Progenitor cell of endocrine pancreas (in vitro differentiated cells): Measurements from ENCODE around the gene MRPL30. TPM values are rescaled to one million over a fixed set of nuclear protein-coding genes. Genes with fewer than 3 reads are reported as not detected.
A peak's percentile ranks its signal among the peaks of the same experiment; 100 is the strongest.
"Not testable (repeated sequence)": the region's sequence is repeated elsewhere in the genome, so short reads cannot be mapped to it uniquely, and the experiment has no call there.

ENCODE experiments used
- DNase-seq: peaks from one replicate; pipeline ENCODE4 v3.0.0; 2021; ENCODE audit warnings: low spot score; ENCODE audit not compliant: unreplicated experiment
- H3K27ac Mint-ChIP-seq: 2 replicates; pipeline ENCODE4 v1.8.0; 2021; ENCODE audit warnings: mild to moderate bottlenecking, moderate library complexity, mixed read lengths
- H3K27me3 Mint-ChIP-seq: 2 replicates; pipeline ENCODE4 v1.8.0; 2021; ENCODE audit warnings: mixed read lengths
- H3K36me3 Mint-ChIP-seq: 2 replicates; pipeline ENCODE4 v1.8.0; 2022; ENCODE audit warnings: mixed read lengths; ENCODE audit not compliant: insufficient read depth
- H3K4me1 Mint-ChIP-seq: 2 replicates; pipeline ENCODE4 v1.8.0; 2021; ENCODE audit warnings: low read depth, mixed read lengths
- H3K4me3 Mint-ChIP-seq: 2 replicates; pipeline ENCODE4 v1.8.0; 2021; ENCODE audit warnings: low read depth, mild to moderate bottlenecking, moderate library complexity, mixed read lengths
- H3K9me3 Mint-ChIP-seq: 2 replicates; pipeline ENCODE4 v1.8.0; 2021; ENCODE audit warnings: low read depth, mixed read lengths
- long read RNA-seq: library from polyadenylated mRNA; unstranded; transcript quantifications from one replicate; pipeline ENCODE4 v2.0.0, GENCODE V29; 2020
- total RNA-seq: library from RNA; stranded (reverse); gene quantifications from 2 replicates; pipeline ENCODE4 v1.2.1, GENCODE V29; 2021
- TF ChIP-seq, protein P1 (sequence below): fragments of 200-600 bp; sonication (generic); IDR thresholded peaks from one replicate; pipeline ENCODE4 v1.5.0; 2021; ENCODE audit warnings: antibody characterized with exemption, mild to moderate bottlenecking; ENCODE audit not compliant: unreplicated experiment

The MRPL30 gene
- total RNA-seq = 32.6 and 37.3 TPM in 2 replicates
- long read RNA-seq, transcript MRPL30-201 (6 exons, 2,605 nt) = major isoform, 25 of 30 reads
- long read RNA-seq, partial matches to known transcripts = 1 of 30 reads
- long read RNA-seq, other reads (novel, unspliced or antisense) = 3 of 30 reads

DNA sequence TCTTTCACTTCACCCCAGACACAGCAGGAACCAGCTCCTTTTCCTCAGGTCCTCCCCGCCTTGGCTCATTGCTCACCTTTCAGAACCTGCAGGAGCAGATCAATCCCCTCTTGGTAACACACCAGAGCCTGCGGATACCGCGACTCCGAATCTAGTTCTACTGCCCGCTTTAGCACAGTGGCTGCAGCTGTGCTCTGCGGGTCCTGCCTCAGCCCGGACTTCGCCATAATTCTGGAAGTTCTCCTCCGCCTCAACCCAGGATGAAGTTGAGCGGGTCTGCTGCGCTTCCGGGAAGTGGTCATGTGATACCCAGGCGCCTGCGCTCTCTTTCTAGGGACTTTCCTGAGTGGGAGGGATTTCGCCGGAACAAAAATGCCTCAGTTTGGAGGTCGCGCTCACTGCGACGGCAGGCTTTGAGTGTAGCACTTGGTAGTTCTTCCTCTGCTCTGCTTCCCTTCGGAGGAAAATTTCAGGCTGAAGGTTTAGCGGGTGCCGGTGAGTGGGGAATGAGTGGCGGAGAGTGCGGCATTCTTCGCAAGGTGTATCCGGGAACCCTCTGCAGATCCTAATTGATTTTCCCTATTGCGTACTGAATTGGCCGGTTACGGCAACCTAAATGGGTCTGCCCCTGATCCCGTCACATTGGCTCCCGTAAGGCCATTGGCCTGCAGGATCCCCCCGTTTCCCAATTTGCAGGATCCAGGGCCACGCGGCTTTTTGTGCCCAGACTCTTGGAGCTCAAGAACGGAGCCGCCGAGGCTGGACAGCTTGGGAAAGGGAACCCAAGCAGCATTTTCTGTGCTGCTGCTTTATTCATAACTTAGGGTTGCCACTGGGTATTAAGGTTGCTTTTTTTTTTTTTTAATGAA lies at the start of gene MRPL30, which contains the start of gene MITD1:
Gene MRPL30, plus strand, starts transcription at position 430 of the 869 bp plus-strand sequence. CDS start 5,020 bp downstream, outside the sequence.
Gene MITD1, minus strand, starts transcription at position 304 of the 869 bp plus-strand sequence. Its CDS starts 77 bp downstream, at position 227.
- peak within 1 kb of the TSS; percentile 97 for H3K27ac Mint-ChIP-seq
- no peaks in the 10 kb centered on the region for H3K9me3 Mint-ChIP-seq
- no peaks in the 10 kb centered on the region for H3K36me3 Mint-ChIP-seq
- TF ChIP-seq, protein P1, sequence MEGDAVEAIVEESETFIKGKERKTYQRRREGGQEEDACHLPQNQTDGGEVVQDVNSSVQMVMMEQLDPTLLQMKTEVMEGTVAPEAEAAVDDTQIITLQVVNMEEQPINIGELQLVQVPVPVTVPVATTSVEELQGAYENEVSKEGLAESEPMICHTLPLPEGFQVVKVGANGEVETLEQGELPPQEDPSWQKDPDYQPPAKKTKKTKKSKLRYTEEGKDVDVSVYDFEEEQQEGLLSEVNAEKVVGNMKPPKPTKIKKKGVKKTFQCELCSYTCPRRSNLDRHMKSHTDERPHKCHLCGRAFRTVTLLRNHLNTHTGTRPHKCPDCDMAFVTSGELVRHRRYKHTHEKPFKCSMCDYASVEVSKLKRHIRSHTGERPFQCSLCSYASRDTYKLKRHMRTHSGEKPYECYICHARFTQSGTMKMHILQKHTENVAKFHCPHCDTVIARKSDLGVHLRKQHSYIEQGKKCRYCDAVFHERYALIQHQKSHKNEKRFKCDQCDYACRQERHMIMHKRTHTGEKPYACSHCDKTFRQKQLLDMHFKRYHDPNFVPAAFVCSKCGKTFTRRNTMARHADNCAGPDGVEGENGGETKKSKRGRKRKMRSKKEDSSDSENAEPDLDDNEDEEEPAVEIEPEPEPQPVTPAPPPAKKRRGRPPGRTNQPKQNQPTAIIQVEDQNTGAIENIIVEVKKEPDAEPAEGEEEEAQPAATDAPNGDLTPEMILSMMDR = no peak
- peak within 1 kb of the TSS; percentile 98 for H3K4me3 Mint-ChIP-seq
- peak; percentile 81 for DNase-seq
- peaks cover 19% of the 10 kb centered on the region for H3K4me1 Mint-ChIP-seq
- H3K27me3 Mint-ChIP-seq = no peaks in the 10 kb centered on the region

DNA sequence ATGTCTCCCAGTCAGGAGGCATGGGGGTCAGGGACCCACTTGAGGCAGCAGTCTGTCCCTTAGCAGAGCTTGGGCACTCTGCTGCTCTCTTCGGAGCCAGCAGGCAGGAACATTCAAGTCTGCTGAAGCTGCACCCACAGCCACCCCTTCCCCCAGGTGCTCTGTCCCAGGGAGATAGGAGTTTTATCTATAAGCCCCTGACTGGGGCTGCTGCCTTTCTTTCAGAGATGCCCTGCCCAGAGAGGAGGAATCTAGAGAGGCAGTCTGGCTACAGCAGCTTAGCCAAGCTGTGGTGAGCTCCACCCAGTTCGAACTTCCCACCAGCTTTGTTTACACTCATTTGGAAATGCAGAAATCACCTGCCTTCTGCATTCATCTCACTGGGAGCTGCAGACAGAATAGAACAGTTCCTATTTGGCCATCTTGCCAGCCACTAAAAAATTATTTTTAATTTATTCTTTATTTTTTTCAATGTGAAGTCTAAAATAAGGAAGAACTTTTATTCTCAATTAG lies 45.9 kb upstream of the MRPL30 start:
- not testable (repeated sequence) for H3K27me3 Mint-ChIP-seq, H3K27ac Mint-ChIP-seq, H3K4me1 Mint-ChIP-seq, H3K4me3 Mint-ChIP-seq, DNase-seq
- peaks cover 55% of the 10 kb centered on the region for H3K36me3 Mint-ChIP-seq
- peaks cover 54% of the 10 kb centered on the region for H3K9me3 Mint-ChIP-seq

DNA sequence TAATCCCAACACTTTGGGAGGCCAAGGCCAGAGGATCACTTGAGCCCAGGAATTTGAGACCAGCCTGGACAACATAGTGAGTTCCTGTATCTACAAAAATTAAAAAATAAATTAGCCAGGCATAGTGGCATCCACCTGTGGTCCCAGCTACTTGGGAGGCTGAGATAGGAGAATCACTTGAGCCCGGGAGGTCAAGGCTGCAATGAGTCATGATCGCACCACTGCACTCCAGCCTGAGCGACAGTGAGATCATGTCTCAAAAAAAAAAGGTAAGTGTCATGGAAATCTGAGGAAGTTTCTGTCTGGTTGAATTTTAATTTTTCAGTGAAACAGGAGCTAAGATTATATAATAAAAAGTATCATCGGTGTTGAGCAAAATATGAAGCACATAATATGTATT lies 42.0 kb upstream of the MRPL30 start:
- Mint-ChIP-seq H3K9me3 (peaks cover 21% of the 10 kb centered on the region), H3K27me3 (no peaks in the 10 kb centered on the region), H3K36me3 (peaks cover 32% of the 10 kb centered on the region), H3K4me3 (peak overlapping the region; percentile 35), H3K4me1 (peaks cover 18% of the 10 kb centered on the region), H3K27ac (no peak overlapping the region)
- no peak for DNase-seq
- TF ChIP-seq, protein P1 = no peak

DNA sequence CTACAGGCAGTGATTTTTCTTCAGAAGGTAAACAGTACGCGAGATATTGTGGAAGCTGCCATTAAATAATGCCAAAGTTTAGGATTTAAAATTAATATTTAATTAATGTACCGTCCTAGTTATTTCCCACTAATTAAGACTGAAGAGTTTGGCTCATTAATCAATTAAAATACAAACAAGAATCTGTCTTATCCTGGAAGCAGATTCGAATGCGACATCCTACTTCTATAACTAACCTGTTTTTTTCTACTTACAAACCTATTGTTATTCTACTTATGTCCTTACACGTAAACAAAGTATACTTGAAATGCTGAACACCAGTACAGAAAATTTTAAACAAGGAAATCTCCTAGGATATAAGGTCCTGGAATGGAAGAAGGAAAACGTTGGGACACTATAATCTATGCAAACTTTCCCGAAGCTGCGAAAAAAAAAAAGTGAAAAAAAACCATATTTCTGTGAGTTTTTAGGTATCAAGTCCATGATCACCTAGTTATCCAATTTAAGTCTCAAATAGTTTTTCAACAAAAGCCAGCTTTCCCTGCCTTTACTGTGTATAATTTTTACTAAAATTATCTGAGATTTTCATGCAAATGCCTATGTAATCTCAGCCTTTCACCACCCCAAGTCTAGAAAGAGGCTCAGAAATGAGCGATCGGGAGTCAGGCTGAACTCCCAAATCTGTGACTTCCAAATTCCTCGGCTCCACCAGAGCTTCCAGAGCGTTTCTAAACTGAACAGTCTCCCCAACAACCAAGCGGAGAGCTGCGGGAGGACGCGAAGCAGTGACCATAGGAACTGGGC lies 40.7 kb upstream of the MRPL30 start:
- Mint-ChIP-seq H3K27me3 (no peaks in the 10 kb centered on the region), H3K36me3 (peaks cover 22% of the 10 kb centered on the region), H3K9me3 (peaks cover 14% of the 10 kb centered on the region), H3K27ac (peak overlapping the region; percentile 99), H3K4me1 (peaks cover 18% of the 10 kb centered on the region), H3K4me3 (peak overlapping the region; percentile 96)
- DNase-seq = no peak
- TF ChIP-seq, protein P1 = no peak

DNA sequence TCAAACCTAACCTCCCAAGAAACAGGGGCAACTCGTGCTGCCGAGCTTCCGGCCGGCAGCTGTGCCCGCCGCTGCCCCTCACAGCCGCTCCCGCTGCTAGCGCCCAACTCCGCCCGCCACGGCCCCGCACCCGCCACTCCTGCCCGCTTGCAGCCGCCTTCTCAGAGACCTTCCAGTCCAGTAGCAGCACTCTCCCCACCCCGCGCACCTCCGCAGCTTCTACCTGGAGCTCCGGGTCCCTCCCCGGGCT lies 40.2 kb upstream of the MRPL30 start:
- Mint-ChIP-seq H3K4me1 (peaks cover 18% of the 10 kb centered on the region), H3K36me3 (peaks cover 21% of the 10 kb centered on the region), H3K27me3 (no peaks in the 10 kb centered on the region), H3K9me3 (peaks cover 14% of the 10 kb centered on the region), H3K27ac (peak overlapping the region; percentile 99), H3K4me3 (peak overlapping the region; percentile 96)
- no peak for DNase-seq
- TF ChIP-seq, protein P1 = no peak
